HL-60 (cell line): ENCODE measurements around the gene KCNG4.

ENCODE experiments used
- CTCF ChIP-seq: IDR thresholded peaks from one replicate; pipeline ENCODE4 v1.5.1; 2011; ENCODE audit warnings: low read length, control low read depth, inconsistent platforms; ENCODE audit not compliant: insufficient read depth
- POLR2AphosphoS5 ChIP-seq: IDR thresholded peaks from 2 replicates; pipeline ENCODE4 v1.6.1; 2012; ENCODE audit warnings: low read depth
- REST ChIP-seq: IDR thresholded peaks from 2 replicates; pipeline ENCODE4 v1.6.1; 2012; ENCODE audit warnings: low read depth; ENCODE audit not compliant: insufficient replicate concordance
- SPI1 ChIP-seq: IDR thresholded peaks from 2 replicates; pipeline ENCODE4 v1.6.1; 2012; ENCODE audit warnings: low read depth, mild to moderate bottlenecking, borderline replicate concordance

- TF ChIP-seq CTCF (no peak), SPI1 (no peak), REST (no peak), POLR2AphosphoS5 (no peak)
Observed at GRCh38 chr16:84218176-84218823, 21.5 kb downstream of the KCNG4 start.
